Measurements from ENCODE around the gene CIZ1.

DNA sequence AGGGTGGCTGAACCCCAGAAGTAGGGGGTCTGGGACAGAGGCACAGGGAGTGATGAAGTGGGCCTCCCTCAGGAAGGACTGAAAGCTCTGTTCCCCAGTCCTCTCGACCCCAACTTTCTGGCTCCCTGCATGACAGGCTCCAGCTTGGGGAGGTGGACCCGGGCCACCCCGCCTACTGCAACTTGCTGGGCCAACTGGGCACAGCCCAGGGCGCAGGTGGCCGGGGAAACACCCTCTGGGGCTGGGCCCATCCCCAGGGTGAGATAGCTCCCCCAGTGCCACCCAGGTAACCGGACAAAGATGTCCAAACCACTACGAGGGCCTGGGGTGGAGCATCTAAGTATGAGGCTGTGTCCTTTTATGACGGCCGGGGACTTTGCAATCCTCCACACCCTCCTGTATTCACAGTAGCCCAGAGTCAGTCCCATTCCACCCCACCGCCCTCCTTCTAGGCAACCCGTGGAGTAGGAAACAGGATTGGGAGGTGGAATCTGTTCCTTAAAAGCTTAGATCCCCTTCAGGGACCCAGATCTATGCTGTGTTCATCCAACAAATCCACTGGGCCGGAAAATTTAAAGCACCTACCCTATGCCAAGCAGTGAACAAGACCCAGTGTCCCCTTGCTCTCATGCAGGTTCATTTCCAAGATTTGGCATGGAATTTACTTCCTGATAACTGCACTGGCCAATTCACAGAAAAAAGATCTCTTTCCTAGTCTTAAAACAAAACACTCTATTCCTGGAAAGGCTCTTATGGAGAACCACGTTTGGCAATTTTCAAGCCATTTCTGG lies 31.7 kb upstream of the CIZ1 start:
- no peak for TF ChIP-seq SUZ12 (IDR thresholded peaks at IDR 0.05; ENCODE audit: extremely low read depth, insufficient read depth, insufficient read length)
- no peak for TF ChIP-seq YY1 (IDR thresholded peaks at IDR 0.05; ENCODE audit: insufficient read depth, insufficient read length)
